H1 (cell line): Measurements from ENCODE around the gene KNOP1. TPM values are rescaled to one million over a fixed set of nuclear protein-coding genes. Genes with fewer than 3 reads are reported as not detected.

Experiments used
- CTCF ChIA-PET: fragments of 300-600 bp; sonication (Branson Sonifier 250); formaldehyde crosslinking; loops from one replicate; lab custom pipeline; 2021; ENCODE audit not compliant: partially characterized antibody; lab: Charles Lee
- POLR2A ChIA-PET: fragments of 300-600 bp; sonication (Branson Sonifier 250); formaldehyde crosslinking; loops from one replicate; lab custom pipeline; 2021; ENCODE audit warnings: inconsistent platforms; ENCODE audit not compliant: partially characterized antibody; lab: Charles Lee
- DNase-seq, 2 experiments: peaks; one replicate each; pipeline versions ENCODE4 v3.0.0 to v3.0.0-alpha.2; 2010 to 2022; ENCODE audit warnings: low spot score in 2 of 2, low read depth in 1 of 2, mixed read lengths in 1 of 2
- FAIRE-seq: peaks from 2 replicates; lab custom pipeline; 2011; peaks lifted over from hg19 to GRCh38; lab: Jason Lieb, UNC
- H2AFZ ChIP-seq: 2 replicates; pipeline ENCODE4 v1.8.1; 2012; ENCODE audit warnings: low read length, inconsistent platforms
- H2AK5ac ChIP-seq: 2 replicates; pipeline ENCODE4 v1.6.1; 2013; ENCODE audit warnings: low read depth, low read length
- H2BK120ac ChIP-seq: replicated peaks from 2 replicates; pipeline ENCODE3; 2013; ENCODE audit warnings: low read depth, low read length, inconsistent platforms
- H2BK12ac ChIP-seq: 2 replicates; pipeline ENCODE4 v1.6.1; 2013; ENCODE audit warnings: low read depth, low read length
- H2BK15ac ChIP-seq: 2 replicates; pipeline ENCODE4 v1.6.1; 2013; ENCODE audit warnings: low read length
- H2BK20ac ChIP-seq: 2 replicates; pipeline ENCODE4 v1.6.1; 2013; ENCODE audit warnings: low read length
- H2BK5ac ChIP-seq: 2 replicates; pipeline ENCODE4 v1.6.1; 2013; ENCODE audit warnings: low read depth, low read length
- H3K14ac ChIP-seq: 2 replicates; pipeline ENCODE4 v1.6.1; 2013; ENCODE audit warnings: inconsistent platforms; ENCODE audit not compliant: insufficient read length
- H3K18ac ChIP-seq: 2 replicates; pipeline ENCODE4 v1.6.1; 2013; ENCODE audit warnings: low read length; ENCODE audit errors: extremely low read depth
- H3K23ac ChIP-seq: 2 replicates; pipeline ENCODE4 v1.6.1; 2013; ENCODE audit warnings: inconsistent platforms; ENCODE audit not compliant: insufficient read length
- H3K23me2 ChIP-seq: 2 replicates; pipeline ENCODE4 v1.6.1; 2013; ENCODE audit warnings: low read depth, low read length
- H3K27ac ChIP-seq: 2 replicates; pipeline ENCODE4 v1.6.1; 2011; ENCODE audit warnings: low read depth, low read length, inconsistent platforms
- H3K27me3 ChIP-seq, 4 experiments: replicated peaks in 1 of 4; 1 replicate in 1 of 4; 2 replicates in 3 of 4; pipeline versions ENCODE4 v1.6.1 to v1.8.1; 2011 to 2013; ENCODE audit warnings: low read length in 3 of 4, mild to moderate bottlenecking in 3 of 4, inconsistent platforms in 2 of 4, mixed read lengths in 2 of 4, moderate library complexity in 1 of 4; ENCODE audit not compliant: control insufficient read depth in 3 of 4, insufficient read depth in 3 of 4; ENCODE audit errors: extremely low read depth in 1 of 4
- H3K36me3 ChIP-seq, 4 experiments: 2 replicates each; pipeline versions ENCODE4 v1.6.1 to v1.8.1; 2011 to 2013; ENCODE audit warnings: mild to moderate bottlenecking in 4 of 4, low read length in 3 of 4, moderate library complexity in 2 of 4, control low read depth in 1 of 4, inconsistent platforms in 1 of 4; ENCODE audit not compliant: insufficient read depth in 4 of 4, control insufficient read depth in 2 of 4
- H3K4ac ChIP-seq: replicated peaks from 2 replicates; pipeline ENCODE3; 2013; ENCODE audit warnings: low read length, low read depth, mixed read lengths, inconsistent platforms; ENCODE audit not compliant: insufficient read length
- H3K4me1 ChIP-seq, 4 experiments: replicated peaks in 1 of 4; 1 replicate in 1 of 4; 2 replicates in 3 of 4; pipeline versions ENCODE4 v1.6.1 to v1.8.1; 2011 to 2013; ENCODE audit warnings: low read length in 3 of 4, inconsistent platforms in 2 of 4, mixed read lengths in 1 of 4; ENCODE audit not compliant: insufficient read depth in 4 of 4, control insufficient read depth in 3 of 4
- H3K4me2 ChIP-seq, 2 experiments: 2 replicates each; pipeline versions ENCODE4 v1.6.1 to v1.8.1; 2011 to 2013; ENCODE audit warnings: low read depth in 2 of 2, low read length in 2 of 2, control low read depth in 1 of 2, inconsistent platforms in 1 of 2, mild to moderate bottlenecking in 1 of 2; ENCODE audit not compliant: insufficient read depth in 1 of 2
- H3K4me3 ChIP-seq, 4 experiments: fragments of 200-600, 300-600 bp in 1 of 4; sonication (generic), shearing (Covaris generic), sonication (Bioruptor Twin) in 1 of 4; 2 replicates each; pipeline versions ENCODE4 v1.5.1 to v1.8.1; 2011 to 2016; ENCODE audit warnings: low read length in 4 of 4, low read depth in 3 of 4, control low read depth in 2 of 4, inconsistent platforms in 2 of 4, mild to moderate bottlenecking in 2 of 4, mixed read lengths in 1 of 4, moderate library complexity in 1 of 4; ENCODE audit not compliant: insufficient read depth in 2 of 4; ENCODE audit errors: extremely low read depth in 1 of 4
- H3K56ac ChIP-seq: replicated peaks from 2 replicates; pipeline ENCODE3; 2013; ENCODE audit warnings: low read depth, mild to moderate bottlenecking, mixed read lengths, low read length, inconsistent platforms; ENCODE audit not compliant: insufficient read length
- H3K79me1 ChIP-seq: 2 replicates; pipeline ENCODE4 v1.6.1; 2013; ENCODE audit warnings: low read depth, low read length, control low read depth
- H3K79me2 ChIP-seq, 2 experiments: 2 replicates each; pipeline versions ENCODE4 v1.6.1 to v1.8.1; 2012 to 2013; ENCODE audit warnings: low read length in 2 of 2, mild to moderate bottlenecking in 2 of 2, inconsistent platforms in 1 of 2; ENCODE audit not compliant: insufficient read depth in 2 of 2, control insufficient read depth in 1 of 2
- H3K9ac ChIP-seq, 4 experiments: replicated peaks in 1 of 4; 1 replicate in 1 of 4; 2 replicates in 3 of 4; pipeline versions ENCODE4 v1.6.1 to v1.8.1; 2011 to 2013; ENCODE audit warnings: low read depth in 3 of 4, low read length in 3 of 4, control low read depth in 2 of 4, mild to moderate bottlenecking in 2 of 4, moderate library complexity in 2 of 4, inconsistent platforms in 1 of 4; ENCODE audit errors: extremely low read depth in 1 of 4
- H3K9me3 ChIP-seq, 2 experiments: 2 replicates each; pipeline versions ENCODE4 v1.6.1 to v1.8.1; 2012 to 2013; ENCODE audit warnings: mild to moderate bottlenecking in 2 of 2, moderate library complexity in 2 of 2, control low read depth in 1 of 2, inconsistent platforms in 1 of 2, low read depth in 1 of 2, low read length in 1 of 2, mixed read lengths in 1 of 2; ENCODE audit not compliant: insufficient read depth in 2 of 2
- H4K20me1 ChIP-seq, 2 experiments: replicated peaks in 1 of 2; 2 replicates each; pipeline versions ENCODE3 to v1.8.1; 2011 to 2013; ENCODE audit warnings: inconsistent platforms in 2 of 2, low read length in 2 of 2, mild to moderate bottlenecking in 1 of 2; ENCODE audit not compliant: insufficient read depth in 2 of 2, control insufficient read depth in 1 of 2
- H4K5ac ChIP-seq: 2 replicates; pipeline ENCODE4 v1.6.1; 2013; ENCODE audit warnings: low read length, low read depth, mixed read lengths, inconsistent platforms; ENCODE audit not compliant: insufficient read length
- H4K8ac ChIP-seq: 2 replicates; pipeline ENCODE4 v1.8.0; 2013; ENCODE audit warnings: mild to moderate bottlenecking, moderate library complexity, low read length, inconsistent platforms; ENCODE audit not compliant: insufficient read depth; ENCODE audit errors: extremely low read depth
- H4K91ac ChIP-seq: replicated peaks from 2 replicates; pipeline ENCODE3; 2013; ENCODE audit warnings: low read length, mixed read lengths, inconsistent platforms; ENCODE audit not compliant: insufficient read length
- CHD2 ChIP-seq: IDR thresholded peaks from 2 replicates; pipeline ENCODE4 v1.6.1; 2012; ENCODE audit warnings: low read length, improper control_type of control experiment
- CTBP2 ChIP-seq: IDR thresholded peaks from 2 replicates; pipeline ENCODE4 v1.7.0; 2011; ENCODE audit warnings: borderline replicate concordance, mild to moderate bottlenecking, moderate library complexity, mixed read lengths, low read length; ENCODE audit not compliant: insufficient read depth, insufficient read length
- JUND ChIP-seq: IDR thresholded peaks from 2 replicates; pipeline ENCODE4 v1.6.1; 2011; ENCODE audit warnings: mild to moderate bottlenecking, improper control_type of control experiment, low read length
- NANOG ChIP-seq: IDR thresholded peaks from 2 replicates; pipeline ENCODE4 v1.6.1; 2011; ENCODE audit warnings: low read length, low read depth, mild to moderate bottlenecking, inconsistent platforms; ENCODE audit not compliant: insufficient read depth, poor library complexity, severe bottlenecking
- POLR2AphosphoS5 ChIP-seq: IDR thresholded peaks from 2 replicates; pipeline ENCODE4 v1.6.1; 2011; ENCODE audit warnings: low read depth, low read length
- RFX5 ChIP-seq: IDR thresholded peaks from 2 replicates; pipeline ENCODE4 v1.6.1; 2011; ENCODE audit warnings: low read depth, low read length, improper control_type of control experiment, borderline replicate concordance
- SP2 ChIP-seq: IDR thresholded peaks from 2 replicates; pipeline ENCODE4 v1.6.1; 2012; ENCODE audit warnings: mild to moderate bottlenecking, low read length, inconsistent platforms
- SUZ12 ChIP-seq: fragments of 200-600 bp; sonication (generic); IDR thresholded peaks from 2 replicates; pipeline ENCODE4 v1.6.1; 2012; ENCODE audit warnings: mild to moderate bottlenecking, inconsistent platforms, low read length, moderate library complexity, mixed read lengths
- WGBS, 2 experiments: shearing (Covaris generic) in 1 of 2; methylation state at CpG; one replicate each; pipeline versions ENCODE4 v1.1.6 to v1.1.7; 2013 to 2015; ENCODE audit warnings: low lambda C conversion rate in 2 of 2, mixed read lengths in 2 of 2, inconsistent platforms in 1 of 2, low coverage in 1 of 2, missing lambda C conversion rate in 1 of 2; ENCODE audit not compliant: insufficient replicate concordance in 2 of 2, insufficient coverage in 1 of 2, insufficient read length in 1 of 2; ENCODE audit errors: extremely low coverage in 1 of 2, missing lambda C conversion rate in 1 of 2; 5-methylcytosine and 5-hydroxymethylcytosine counted together
- polyA plus RNA-seq, 7 experiments: library from polyadenylated mRNA; depleted of rRNA in 3 of 7; stranded (reverse) in 5 of 7; unstranded in 2 of 7; fragments of >200 nt in 5 of 7; fragments of 200-250 nt in 2 of 7; gene quantifications; 1 replicate in 5 of 7; 2 replicates in 1 of 7; 4 replicates in 1 of 7; pipeline versions ENCODE4 v1.2.1 to v1.2.3, GENCODE V29; 2011 to 2013; ENCODE audit warnings: missing spikeins in 2 of 7, mixed read lengths in 2 of 7
- total RNA-seq: library from RNA; stranded (reverse); fragmentation: NEBNext Ultra II Directional; extraction: Animal tissue kit (Norgen Biotek cat#: 25700); gene quantifications from 2 replicates; pipeline ENCODE4 v1.2.1, GENCODE V29; 2021

KNOP1 gene
- total and polyA plus RNA-seq, 2 of the 8 experiments (the other 6 are each of a cell fraction or from before 2014, with no cell fraction given): 21.6 to 87.9 TPM

- Histone ChIP-seq H3K23ac (no peak overlapping the region), H4K91ac (no peak overlapping the region), H3K79me1 (no peaks in the 10 kb centered on the region), H3K56ac (no peak overlapping the region), H4K8ac (no peak overlapping the region), H3K18ac (no peak overlapping the region), H2BK12ac (no peak overlapping the region), H2AFZ (no peak overlapping the region), H2BK15ac (no peak overlapping the region), H3K79me2 (no peaks in the 10 kb centered on the region), H2AK5ac (no peak overlapping the region), H3K9ac (no peak overlapping the region), H3K23me2 (no peaks in the 10 kb centered on the region), H3K27me3 (no peaks in the 10 kb centered on the region), H2BK20ac (no peak overlapping the region), H3K27ac (no peak overlapping the region), H4K5ac (no peak overlapping the region), H3K4me3 (no peak overlapping the region), H3K36me3 (peaks cover 0 to 15% (median 6%) of the 10 kb centered on the region in 4 experiments; a peak in 5 of 8 replicates), H3K4me2 (no peak overlapping the region), H2BK5ac (no peak overlapping the region), H3K4me1 (no peaks in the 10 kb centered on the region), H2BK120ac (no peak overlapping the region), H3K9me3 (peaks cover 0 to 3% of the 10 kb centered on the region in 2 experiments; a peak in 1 of 4 replicates), H4K20me1 (no peaks in the 10 kb centered on the region), H3K14ac (no peak overlapping the region), H3K4ac (no peak overlapping the region)
- WGBS, 2 experiments: 89% methylated on average over 5 of the region's 7 CpGs; no CpG with 5 or more reads in 1 of the 2 experiments
- TF ChIP-seq CTBP2 (no peak), RFX5 (no peak), SP2 (no peak), NANOG (no peak), SUZ12 (no peak), JUND (no peak), POLR2AphosphoS5 (no peak), CHD2 (no peak)
- ChIA-PET POLR2A (interaction anchor here (0.6 to 1.6 kb wide), 3 partner anchors 13 to 20 kb away, joined by 3 to 4 read pairs (median 3); no protein-coding TSS in a partner anchor), CTCF (interaction anchor here (0.6 to 2.2 kb wide), 5 partner anchors 10 to 728 kb away, joined by 3 to 9 read pairs (median 3); partner anchors contain the start of gene VPS35L)
- no peak for FAIRE-seq
- no peak for DNase-seq
Observed at GRCh38 chr16:19678804-19679203, 39.2 kb downstream of the KNOP1 start.
